HG02798 (cell line): Measurements from ENCODE around the gene PIGU.
"Not testable (repeated sequence)": the region's sequence is repeated elsewhere in the genome, so short reads cannot be mapped to it uniquely, and the experiment has no call there.

ENCODE experiments used
- ATAC-seq: cut with Tn5 transposase; IDR thresholded peaks from one replicate; pipeline ENCODE4 v1.9.1; 2021; ENCODE audit warnings: mild to moderate bottlenecking; ENCODE audit not compliant: unreplicated experiment, poor library complexity

Gene PIGU

GRCh38 chr20:34627458-34627857, 49.4 kb downstream of the PIGU start:
- ATAC-seq: no peak

- ATAC-seq: no peak
These were observed 49.9 kb downstream of the PIGU start for GRCh38 chr20:34626992-34627391.

- ATAC-seq: no peak
These were observed 52.3 kb downstream of the PIGU start for GRCh38 chr20:34624629-34625028.

DNA sequence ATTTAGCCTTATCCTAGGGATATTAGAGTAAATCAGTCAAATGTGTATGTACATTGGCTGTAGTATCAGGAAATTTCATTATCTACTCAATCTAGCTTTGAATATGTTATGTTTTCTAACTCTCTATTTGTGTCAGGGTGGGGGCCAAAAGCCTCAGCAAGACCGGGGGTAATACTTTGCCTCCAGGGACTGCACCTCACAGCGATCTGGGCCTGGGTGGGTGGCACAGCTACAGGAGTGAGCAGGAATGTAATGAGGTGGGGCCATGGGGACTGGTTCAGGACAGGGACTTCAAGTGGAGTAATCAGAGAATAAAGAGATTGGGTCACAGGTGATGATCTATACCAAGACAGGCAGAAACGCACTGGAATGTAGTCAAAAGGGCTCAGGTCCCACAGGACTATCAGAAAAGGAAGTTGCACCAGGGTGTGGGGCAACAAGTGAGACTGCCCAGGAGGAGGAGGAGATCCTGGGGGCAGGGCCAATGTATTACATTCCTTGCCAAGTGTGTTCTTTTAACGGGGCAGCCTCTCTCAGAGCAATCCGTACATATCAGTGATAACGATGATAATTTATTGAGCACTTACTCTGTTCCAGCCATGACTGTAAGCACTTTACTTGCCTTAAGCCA, 54.0 kb downstream of the PIGU start:
- no peak for ATAC-seq

DNA sequence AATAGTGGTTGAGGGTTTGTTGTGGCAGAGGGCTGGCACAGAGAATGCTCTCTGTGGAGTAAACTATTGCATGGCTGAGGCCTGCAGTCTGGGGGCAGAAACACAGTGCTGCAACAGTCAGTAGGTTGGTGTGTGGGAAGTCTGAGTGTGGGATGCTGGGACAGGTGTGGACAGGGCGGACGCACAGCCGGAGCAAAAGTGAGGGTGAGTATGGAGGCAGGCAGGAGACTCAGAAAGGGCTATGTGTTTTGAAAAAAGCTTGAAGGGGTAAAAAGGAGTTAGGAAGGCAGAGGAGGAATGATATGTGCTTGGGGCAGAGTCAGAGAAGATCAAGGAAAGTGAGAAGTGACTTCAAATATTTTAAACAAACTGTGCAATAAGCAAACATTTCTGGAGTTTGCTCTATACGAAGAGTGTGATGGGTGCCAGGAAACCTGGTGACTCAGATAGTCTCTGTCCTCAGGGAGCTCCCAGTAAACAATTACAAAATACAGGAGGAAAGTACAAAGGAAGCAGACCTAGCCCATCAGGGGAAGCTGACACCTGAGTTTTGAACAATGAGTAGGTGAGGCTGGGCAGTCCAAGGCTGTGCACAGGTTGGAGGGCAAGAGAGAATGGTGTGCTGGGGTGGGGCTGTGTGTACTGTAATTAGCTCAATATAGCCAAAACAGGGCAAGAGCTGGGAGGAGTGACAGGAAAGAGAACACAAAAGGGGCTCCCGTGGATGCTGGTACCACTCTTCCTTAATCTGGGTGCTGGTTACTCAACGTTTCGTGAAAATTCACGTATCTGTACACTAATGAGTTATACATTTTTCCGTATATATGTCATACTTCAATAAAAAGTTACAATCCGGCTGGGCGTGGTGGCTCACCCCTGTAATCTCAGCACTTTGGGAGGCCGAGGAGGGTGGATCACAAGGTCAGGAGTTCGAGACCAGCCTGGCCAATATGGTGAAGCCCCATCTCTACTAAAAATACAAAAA, 55.2 kb downstream of the PIGU start:
- no peak for ATAC-seq

DNA sequence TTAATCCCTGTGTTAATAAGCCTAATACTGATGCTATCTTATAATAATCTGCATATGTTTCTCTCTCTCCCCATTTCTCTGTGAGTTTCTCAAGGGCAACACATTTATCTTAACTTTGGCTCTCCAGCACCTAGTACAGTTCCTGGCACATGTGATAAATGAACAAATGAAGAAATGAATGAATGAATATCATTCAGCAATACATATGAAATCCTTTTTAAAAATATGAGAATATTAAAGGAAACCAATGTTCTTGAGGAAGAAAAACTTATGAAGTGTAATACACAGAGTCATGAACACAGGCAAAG, 55.9 kb downstream of the PIGU start:
- no peak for ATAC-seq

DNA sequence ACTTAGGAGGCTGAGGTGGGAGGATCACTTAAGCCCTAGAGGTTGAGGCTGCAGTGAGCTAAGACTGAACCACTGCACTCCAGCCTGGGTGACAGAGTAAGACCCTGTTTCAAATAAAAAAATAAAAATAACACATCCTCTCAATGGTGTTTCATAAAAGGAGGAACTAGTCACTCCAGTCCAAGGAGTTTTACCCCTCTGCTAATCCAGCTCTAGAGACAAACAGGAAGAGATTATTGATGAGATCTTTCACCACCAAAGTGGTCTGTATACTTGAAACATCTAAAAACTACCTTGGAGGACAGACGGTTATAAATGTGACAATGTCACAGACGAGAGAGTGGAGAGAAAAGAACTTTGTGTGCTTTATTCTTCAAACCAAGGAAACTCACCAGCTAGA, 58.2 kb downstream of the PIGU start:
- no peak for ATAC-seq

DNA sequence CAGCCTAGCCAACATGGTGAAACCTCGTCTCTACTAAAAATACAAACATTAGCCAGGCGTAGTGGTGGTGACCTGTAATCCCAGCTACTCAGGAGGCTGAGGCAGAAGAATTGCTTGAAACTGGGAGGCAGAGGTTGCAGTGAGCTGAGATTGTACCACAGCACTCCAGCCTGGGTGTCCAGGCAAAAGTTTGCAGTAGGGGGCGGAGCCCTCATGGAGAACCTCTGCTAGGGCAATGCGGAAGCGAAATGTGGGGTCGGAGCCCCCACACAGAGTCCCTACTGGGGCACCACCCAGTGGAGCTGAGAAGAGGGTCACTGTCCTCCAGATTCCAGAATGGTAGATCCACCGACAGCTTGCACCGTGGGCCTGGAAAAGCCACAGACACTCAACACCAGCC, 60.0 kb downstream of the PIGU start:
- ATAC-seq: not testable (repeated sequence)

DNA sequence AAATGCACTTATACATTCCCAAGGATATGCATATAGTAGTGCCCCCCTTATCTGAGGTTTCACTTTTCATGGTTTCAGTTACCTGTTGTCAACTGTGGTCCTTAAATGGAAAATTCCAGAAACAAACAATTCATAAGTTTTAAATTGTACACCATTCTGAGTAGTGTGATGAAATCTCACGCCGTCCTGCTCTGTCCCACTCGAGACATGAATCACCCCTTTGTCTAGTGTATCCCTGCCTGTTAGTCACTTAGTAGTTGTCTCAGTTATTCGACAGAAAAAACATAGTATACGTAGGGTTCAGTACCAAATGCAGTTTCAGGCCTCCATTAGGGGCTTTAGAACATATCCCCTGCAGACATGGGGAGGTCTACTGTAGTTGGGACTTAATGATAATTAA, 61.4 kb downstream of the PIGU start:
- no peak for ATAC-seq

- not testable (repeated sequence) for ATAC-seq
These were observed 64.9 kb downstream of the PIGU start for GRCh38 chr20:34611976-34612375.

GRCh38 chr20:34607066-34607465, 69.8 kb downstream of the PIGU start:
- ATAC-seq: no peak

GRCh38 chr20:34604980-34605788, 71.7 kb downstream of the PIGU start:
- no peak for ATAC-seq

GRCh38 chr20:34600892-34601653, 75.8 kb downstream of the PIGU start:
- no peak for ATAC-seq

- ATAC-seq: no peak
These were observed 81.3 kb downstream of the PIGU start for GRCh38 chr20:34595377-34596184.

DNA sequence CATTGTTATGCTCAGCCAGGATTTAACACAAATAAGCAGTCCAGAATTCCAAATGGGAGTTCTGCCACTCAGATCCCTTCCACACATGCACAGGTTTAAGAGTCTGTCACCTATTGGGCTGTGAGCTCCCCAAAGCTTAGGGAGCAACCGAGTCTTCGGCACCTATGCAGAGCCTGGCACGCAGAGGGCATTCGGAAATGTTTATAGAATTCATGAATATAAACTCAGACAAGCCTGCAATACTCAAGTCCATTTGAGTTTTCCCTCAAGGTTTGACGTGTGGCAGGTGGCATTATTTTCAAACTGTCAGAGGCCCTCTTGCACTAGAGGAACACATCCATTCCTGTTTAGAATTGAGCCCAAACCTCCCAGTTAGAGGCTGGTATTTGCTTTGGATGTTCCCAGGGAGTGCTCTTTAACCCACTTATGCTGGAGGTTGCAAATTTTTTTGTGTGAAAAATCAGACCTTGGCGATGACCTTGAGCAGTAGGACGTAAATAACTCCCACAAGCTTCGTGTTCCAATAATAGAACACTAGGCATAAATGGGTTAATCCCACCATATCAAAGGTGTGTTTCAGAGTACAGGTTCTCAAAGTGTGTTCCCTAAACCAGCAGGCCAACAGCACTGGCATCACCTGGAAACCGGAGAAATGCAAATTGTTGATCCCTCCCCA, 90.3 kb downstream of the PIGU start:
- no peak for ATAC-seq

- no peak for ATAC-seq
These were observed 91.9 kb downstream of the PIGU start for GRCh38 chr20:34585019-34585418.

DNA sequence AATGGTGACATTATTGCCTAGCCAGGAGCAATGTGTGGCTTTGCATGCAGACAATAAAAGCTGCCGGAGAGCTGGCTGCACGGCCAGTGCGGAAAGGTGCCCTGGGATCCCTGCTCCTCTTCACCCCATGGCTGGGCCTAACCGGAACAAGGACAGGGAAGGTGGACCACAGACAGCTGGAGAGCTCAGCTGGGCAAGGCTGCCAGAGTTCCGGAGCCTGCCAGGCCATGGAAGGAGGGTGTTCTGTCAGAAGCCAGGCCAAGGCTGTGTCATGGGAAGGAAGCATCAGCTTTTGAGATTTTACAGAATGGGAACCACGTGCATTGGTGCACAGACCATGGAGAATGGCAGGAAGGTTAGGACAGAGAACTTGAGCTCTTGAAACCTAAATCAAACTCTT, 93.3 kb downstream of the PIGU start:
- ATAC-seq: no peak

- ATAC-seq: no peak
These were observed 94.0 kb downstream of the PIGU start for GRCh38 chr20:34582911-34583310.

- ATAC-seq: no peak
These were observed 94.7 kb downstream of the PIGU start for GRCh38 chr20:34582221-34582620.
